ENCODE results near the gene OSBPL1A. TPM values are rescaled to one million over a fixed set of nuclear protein-coding genes. Genes with fewer than 3 reads are reported as not detected.
A peak's percentile ranks its signal among the peaks of the same experiment; 100 is the strongest.

Gene OSBPL1A
- polyA plus RNA-seq, 1 of the 3 experiments (the other 2 are of a cell fraction), result 21.3 TPM

DNA sequence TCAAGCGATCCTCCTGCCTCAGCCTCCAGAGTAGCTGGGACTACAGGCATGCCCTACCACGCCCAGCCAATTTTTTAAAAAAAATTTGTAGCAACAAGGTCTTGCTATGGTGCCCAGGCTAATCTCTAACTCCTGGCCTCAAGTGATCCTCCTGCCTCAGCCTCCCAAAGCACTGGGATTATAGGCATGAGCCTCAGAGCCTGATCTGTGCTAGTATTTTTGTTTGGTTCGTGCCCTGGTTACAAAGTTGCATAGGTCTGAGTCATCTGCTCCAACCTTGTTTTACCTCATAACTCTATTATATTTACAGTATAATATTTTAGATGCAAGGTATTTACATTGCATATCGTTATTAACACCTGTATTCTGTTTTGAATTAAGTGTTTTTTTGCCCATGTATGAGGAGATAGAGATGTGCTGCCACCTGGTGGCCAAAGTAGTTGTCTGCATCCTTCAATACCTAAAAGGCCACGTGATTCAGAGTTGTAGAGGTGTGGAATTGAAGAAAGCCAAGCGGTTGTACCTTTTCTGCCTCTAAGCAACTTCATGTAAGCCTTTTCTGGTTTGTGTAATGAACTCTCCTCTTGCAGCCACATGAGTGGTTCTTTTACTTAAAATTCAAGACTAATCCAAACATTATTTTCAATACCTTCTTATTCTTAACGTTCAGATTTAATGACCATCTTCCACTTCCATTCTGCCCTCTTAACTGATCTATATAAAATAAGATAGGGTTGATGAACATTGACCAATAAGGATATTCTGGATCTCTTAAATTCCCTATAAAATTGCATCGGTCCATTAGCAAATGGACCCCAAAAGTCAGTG, 278.7 kb downstream of the OSBPL1A start:
- Histone ChIP-seq H3K79me2 (ENCODE audit: insufficient read depth) (no peaks in the 10 kb centered on the region), H3K9me3 (no peaks in the 10 kb centered on the region), H3K4me2 (no peak overlapping the region), H3K4me1 (ENCODE audit: control insufficient read depth in 1 of 2, insufficient read depth in 2 of 2, low read depth in 1 of 2, low read length in 1 of 2) (no peaks in the 10 kb centered on the region), H3K4me3 (ENCODE audit: low read depth in 2 of 2, low read length in 1 of 2) (no peak overlapping the region; a peak in 1 of 4 replicates), H3K27me3 (ENCODE audit: insufficient read depth) (no peaks in the 10 kb centered on the region), H3K27ac (ENCODE audit: low read depth in 2 of 2, low read length in 1 of 2) (no peak overlapping the region), H3K36me3 (replicated peaks in 1 of 2; ENCODE audit: control insufficient read depth in 1 of 2, insufficient read depth in 2 of 2, low read length in 1 of 2) (peaks cover 8 to 11% of the 10 kb centered on the region in 2 experiments), H3K9me2 (no peaks in the 10 kb centered on the region), H2AFZ (ENCODE audit: low read depth) (no peak overlapping the region), H3K9ac (no peak overlapping the region), H4K20me1 (ENCODE audit: insufficient read depth) (no peaks in the 10 kb centered on the region), H3F3A (replicated peaks; ENCODE audit: insufficient read depth) (no peaks in the 10 kb centered on the region)
- CTCF ChIA-PET, result interaction anchor here (0.7 to 2.3 kb wide), 18 partner anchors 10 to 620 kb away, joined by 3 to 8 read pairs (median 3); no protein-coding TSS in a partner anchor
- peak; percentile 49 for DNase-seq
- WGBS (ENCODE audit: low lambda C conversion rate), result 61% methylated on average over 8 of the region's 8 CpGs
- TF ChIP-seq, protein P1, sequence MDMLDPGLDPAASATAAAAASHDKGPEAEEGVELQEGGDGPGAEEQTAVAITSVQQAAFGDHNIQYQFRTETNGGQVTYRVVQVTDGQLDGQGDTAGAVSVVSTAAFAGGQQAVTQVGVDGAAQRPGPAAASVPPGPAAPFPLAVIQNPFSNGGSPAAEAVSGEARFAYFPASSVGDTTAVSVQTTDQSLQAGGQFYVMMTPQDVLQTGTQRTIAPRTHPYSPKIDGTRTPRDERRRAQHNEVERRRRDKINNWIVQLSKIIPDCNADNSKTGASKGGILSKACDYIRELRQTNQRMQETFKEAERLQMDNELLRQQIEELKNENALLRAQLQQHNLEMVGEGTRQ (IDR thresholded peaks at IDR 0.05; ENCODE audit: borderline replicate concordance, low read depth, low read length), result no peak
- TF ChIP-seq GABPA (IDR thresholded peaks at IDR 0.05; ENCODE audit: low read depth), result no peak
- TF ChIP-seq YY1 (IDR thresholded peaks at IDR 0.05; ENCODE audit: low read depth), result no peak
- TF ChIP-seq SMC3 (IDR thresholded peaks at IDR 0.05; ENCODE audit: low read depth, low read length), result peak; percentile 69
- TF ChIP-seq GATA2 (CRISPR knock-in tag; IDR thresholded peaks at IDR 0.05), result no peak
- TF ChIP-seq RAD21 (IDR thresholded peaks at IDR 0.05; ENCODE audit: low read length), result peak; percentile 88
- TF ChIP-seq NRF1 (IDR thresholded peaks at IDR 0.05; ENCODE audit: low read depth, low read length), result no peak
- TF ChIP-seq, protein P2, sequence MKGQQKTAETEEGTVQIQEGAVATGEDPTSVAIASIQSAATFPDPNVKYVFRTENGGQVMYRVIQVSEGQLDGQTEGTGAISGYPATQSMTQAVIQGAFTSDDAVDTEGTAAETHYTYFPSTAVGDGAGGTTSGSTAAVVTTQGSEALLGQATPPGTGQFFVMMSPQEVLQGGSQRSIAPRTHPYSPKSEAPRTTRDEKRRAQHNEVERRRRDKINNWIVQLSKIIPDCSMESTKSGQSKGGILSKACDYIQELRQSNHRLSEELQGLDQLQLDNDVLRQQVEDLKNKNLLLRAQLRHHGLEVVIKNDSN (IDR thresholded peaks at IDR 0.05; ENCODE audit: borderline replicate concordance, low read depth), result peak; percentile 89
- TF ChIP-seq TEAD4 (IDR thresholded peaks at IDR 0.05; ENCODE audit: borderline replicate concordance, insufficient read depth), result no peak
- no peak for TF ChIP-seq ELF1 (IDR thresholded peaks at IDR 0.05)
- no peak for TF ChIP-seq RCOR1 (IDR thresholded peaks at IDR 0.05; ENCODE audit: low read length)
- no peak for TF ChIP-seq FOXM1 (IDR thresholded peaks at IDR 0.05; ENCODE audit: low read depth)
- TF ChIP-seq FOSL2 (IDR thresholded peaks at IDR 0.05; ENCODE audit: borderline replicate concordance, low read depth), result no peak
- TF ChIP-seq SIN3A (IDR thresholded peaks at IDR 0.05; ENCODE audit: borderline replicate concordance, low read depth, low read length), result no peak
- no peak for TF ChIP-seq EZH2phosphoT487 (IDR thresholded peaks at IDR 0.05; ENCODE audit: borderline replicate concordance, low read depth)
- TF ChIP-seq, protein P3, sequence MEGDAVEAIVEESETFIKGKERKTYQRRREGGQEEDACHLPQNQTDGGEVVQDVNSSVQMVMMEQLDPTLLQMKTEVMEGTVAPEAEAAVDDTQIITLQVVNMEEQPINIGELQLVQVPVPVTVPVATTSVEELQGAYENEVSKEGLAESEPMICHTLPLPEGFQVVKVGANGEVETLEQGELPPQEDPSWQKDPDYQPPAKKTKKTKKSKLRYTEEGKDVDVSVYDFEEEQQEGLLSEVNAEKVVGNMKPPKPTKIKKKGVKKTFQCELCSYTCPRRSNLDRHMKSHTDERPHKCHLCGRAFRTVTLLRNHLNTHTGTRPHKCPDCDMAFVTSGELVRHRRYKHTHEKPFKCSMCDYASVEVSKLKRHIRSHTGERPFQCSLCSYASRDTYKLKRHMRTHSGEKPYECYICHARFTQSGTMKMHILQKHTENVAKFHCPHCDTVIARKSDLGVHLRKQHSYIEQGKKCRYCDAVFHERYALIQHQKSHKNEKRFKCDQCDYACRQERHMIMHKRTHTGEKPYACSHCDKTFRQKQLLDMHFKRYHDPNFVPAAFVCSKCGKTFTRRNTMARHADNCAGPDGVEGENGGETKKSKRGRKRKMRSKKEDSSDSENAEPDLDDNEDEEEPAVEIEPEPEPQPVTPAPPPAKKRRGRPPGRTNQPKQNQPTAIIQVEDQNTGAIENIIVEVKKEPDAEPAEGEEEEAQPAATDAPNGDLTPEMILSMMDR (IDR thresholded peaks at IDR 0.05), result peak; percentile 94
- TF ChIP-seq REST (IDR thresholded peaks at IDR 0.05; ENCODE audit: low read depth, low read length), result no peak
- no peak for TF ChIP-seq POLR2AphosphoS5 (IDR thresholded peaks at IDR 0.05; ENCODE audit: low read depth, low read length)
- TF ChIP-seq FOXJ3 (CRISPR knock-in tag; IDR thresholded peaks at IDR 0.05), result no peak
- TF ChIP-seq, protein P4, sequence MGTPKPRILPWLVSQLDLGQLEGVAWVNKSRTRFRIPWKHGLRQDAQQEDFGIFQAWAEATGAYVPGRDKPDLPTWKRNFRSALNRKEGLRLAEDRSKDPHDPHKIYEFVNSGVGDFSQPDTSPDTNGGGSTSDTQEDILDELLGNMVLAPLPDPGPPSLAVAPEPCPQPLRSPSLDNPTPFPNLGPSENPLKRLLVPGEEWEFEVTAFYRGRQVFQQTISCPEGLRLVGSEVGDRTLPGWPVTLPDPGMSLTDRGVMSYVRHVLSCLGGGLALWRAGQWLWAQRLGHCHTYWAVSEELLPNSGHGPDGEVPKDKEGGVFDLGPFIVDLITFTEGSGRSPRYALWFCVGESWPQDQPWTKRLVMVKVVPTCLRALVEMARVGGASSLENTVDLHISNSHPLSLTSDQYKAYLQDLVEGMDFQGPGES (IDR thresholded peaks at IDR 0.05; ENCODE audit: low read depth, low read length), result no peak
- TF ChIP-seq MAX (IDR thresholded peaks at IDR 0.05; ENCODE audit: low read depth), result peak; percentile 55; the same call in 1 of the 2 replicates
- TF ChIP-seq NFIC (IDR thresholded peaks at IDR 0.05; ENCODE audit: borderline replicate concordance), result no peak
- POLR2A ChIA-PET, result interaction anchor here (1.6 kb wide), 1 partner anchor 104 kb away, joined by 3 read pairs; the partner anchor contains the start of gene TTC39C

Measured in SK-N-SH (cell line).